ENCODE results near the gene NUP155. TPM values are rescaled to one million over a fixed set of nuclear protein-coding genes. Genes with fewer than 3 reads are reported as not detected.
"Not testable (repeated sequence)": the region's sequence is repeated elsewhere in the genome, so short reads cannot be mapped to it uniquely, and the experiment has no call there.

NUP155 gene
- total RNA-seq, 1 donor from 2014 or later = 41.6 TPM

- Mint-ChIP-seq H3K36me3 (ENCODE audit: insufficient read depth) (peaks cover 1% of the 10 kb centered on the region), H3K27me3 (no peaks in the 10 kb centered on the region), H3K4me3 (ENCODE audit: low read depth) (no peak overlapping the region), H3K9me3 (ENCODE audit: low read depth) (peaks cover 25% of the 10 kb centered on the region), H3K4me1 (ENCODE audit: low read depth) (peaks cover 3% of the 10 kb centered on the region), H3K27ac (no peak overlapping the region)
- TF ChIP-seq, protein P1, sequence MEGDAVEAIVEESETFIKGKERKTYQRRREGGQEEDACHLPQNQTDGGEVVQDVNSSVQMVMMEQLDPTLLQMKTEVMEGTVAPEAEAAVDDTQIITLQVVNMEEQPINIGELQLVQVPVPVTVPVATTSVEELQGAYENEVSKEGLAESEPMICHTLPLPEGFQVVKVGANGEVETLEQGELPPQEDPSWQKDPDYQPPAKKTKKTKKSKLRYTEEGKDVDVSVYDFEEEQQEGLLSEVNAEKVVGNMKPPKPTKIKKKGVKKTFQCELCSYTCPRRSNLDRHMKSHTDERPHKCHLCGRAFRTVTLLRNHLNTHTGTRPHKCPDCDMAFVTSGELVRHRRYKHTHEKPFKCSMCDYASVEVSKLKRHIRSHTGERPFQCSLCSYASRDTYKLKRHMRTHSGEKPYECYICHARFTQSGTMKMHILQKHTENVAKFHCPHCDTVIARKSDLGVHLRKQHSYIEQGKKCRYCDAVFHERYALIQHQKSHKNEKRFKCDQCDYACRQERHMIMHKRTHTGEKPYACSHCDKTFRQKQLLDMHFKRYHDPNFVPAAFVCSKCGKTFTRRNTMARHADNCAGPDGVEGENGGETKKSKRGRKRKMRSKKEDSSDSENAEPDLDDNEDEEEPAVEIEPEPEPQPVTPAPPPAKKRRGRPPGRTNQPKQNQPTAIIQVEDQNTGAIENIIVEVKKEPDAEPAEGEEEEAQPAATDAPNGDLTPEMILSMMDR (IDR thresholded peaks at IDR 0.05; ENCODE audit: unreplicated experiment) = no peak
- no peak for DNase-seq (ENCODE audit: low spot score, unreplicated experiment)
Observed at GRCh38 chr5:37275511-37275910, 95.4 kb downstream of the NUP155 start.

DNA sequence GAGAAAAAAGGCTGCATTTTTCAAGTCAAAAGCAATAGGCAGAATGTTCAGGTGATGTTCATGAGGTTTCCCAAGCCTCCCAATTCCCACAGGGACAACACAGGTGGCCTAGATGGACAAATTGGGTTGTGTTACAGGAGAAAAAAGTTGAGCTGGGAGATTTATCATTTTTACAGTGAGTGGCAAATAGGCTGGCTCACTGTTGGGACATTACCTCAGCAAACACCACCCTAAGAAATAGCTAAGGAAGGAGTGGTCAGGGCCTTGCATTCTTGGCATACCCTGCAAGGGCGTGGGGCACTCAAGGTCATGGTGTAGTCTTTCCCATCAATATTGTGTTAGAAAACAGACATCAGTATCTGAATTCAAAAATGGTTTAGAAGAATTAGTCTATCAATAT, 98.4 kb downstream of the NUP155 start:
- H3K4me1 Mint-ChIP-seq (ENCODE audit: low read depth) = peaks cover 3% of the 10 kb centered on the region
- TF ChIP-seq, protein P1 (IDR thresholded peaks at IDR 0.05; ENCODE audit: unreplicated experiment) = no peak
- no peaks in the 10 kb centered on the region for H3K27me3 Mint-ChIP-seq
- H3K36me3 Mint-ChIP-seq (ENCODE audit: insufficient read depth) = no peaks in the 10 kb centered on the region
- no peak for DNase-seq (ENCODE audit: low spot score, unreplicated experiment)
- peaks cover 22% of the 10 kb centered on the region for H3K9me3 Mint-ChIP-seq (ENCODE audit: low read depth)
- peak overlapping the region; percentile 84 for H3K27ac Mint-ChIP-seq
- no peak overlapping the region for H3K4me3 Mint-ChIP-seq (ENCODE audit: low read depth)

DNA sequence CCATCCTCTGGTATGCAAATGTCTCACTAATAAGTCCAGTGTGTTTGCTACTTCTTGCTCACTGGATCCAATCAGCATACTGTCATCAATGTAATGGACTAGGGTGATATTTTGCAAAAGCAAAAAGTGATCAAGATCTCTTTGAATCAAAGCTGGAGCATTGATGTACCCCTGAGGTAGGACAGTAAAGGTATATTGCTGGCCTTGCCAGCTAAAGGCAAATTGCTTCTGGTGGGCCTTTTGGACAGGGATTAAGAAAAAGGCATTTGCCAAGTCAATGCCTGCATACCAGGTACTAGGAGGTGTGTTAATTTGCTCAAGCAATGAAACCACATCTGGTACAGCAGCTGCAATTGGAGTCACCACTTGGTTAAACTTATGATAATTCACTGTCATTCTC, 102.8 kb downstream of the NUP155 start:
- H3K4me1 Mint-ChIP-seq (ENCODE audit: low read depth) = not testable (repeated sequence)
- peaks cover 31% of the 10 kb centered on the region for H3K9me3 Mint-ChIP-seq (ENCODE audit: low read depth)

GRCh38 chr5:37255774-37256358, 115.0 kb downstream of the NUP155 start:
- Mint-ChIP-seq H3K27me3 (no peaks in the 10 kb centered on the region), H3K27ac (no peak overlapping the region), H3K4me1 (ENCODE audit: low read depth) (no peaks in the 10 kb centered on the region)

More for the DNA sequence above, 102.8 kb downstream of the NUP155 start:
- not testable (repeated sequence) for H3K4me3 Mint-ChIP-seq (ENCODE audit: low read depth); H3K27me3 Mint-ChIP-seq; DNase-seq (ENCODE audit: low spot score, unreplicated experiment); H3K36me3 Mint-ChIP-seq (ENCODE audit: insufficient read depth); H3K27ac Mint-ChIP-seq

GRCh38 chr5:37254581-37254980, 116.3 kb downstream of the NUP155 start:
- H3K9me3 Mint-ChIP-seq (ENCODE audit: low read depth) = peaks cover 6% of the 10 kb centered on the region
- no peak overlapping the region for H3K27ac Mint-ChIP-seq
- H3K27me3 Mint-ChIP-seq = no peaks in the 10 kb centered on the region
- no peaks in the 10 kb centered on the region for H3K4me1 Mint-ChIP-seq (ENCODE audit: low read depth)
- H3K36me3 Mint-ChIP-seq (ENCODE audit: insufficient read depth) = peaks cover 8% of the 10 kb centered on the region
- no peak for DNase-seq (ENCODE audit: low spot score, unreplicated experiment)
- TF ChIP-seq, protein P1 (IDR thresholded peaks at IDR 0.05; ENCODE audit: unreplicated experiment) = no peak
- no peak overlapping the region for H3K4me3 Mint-ChIP-seq (ENCODE audit: low read depth)

More at GRCh38 chr5:37255774-37256358, 115.0 kb downstream of the NUP155 start:
- H3K9me3 Mint-ChIP-seq (ENCODE audit: low read depth) = peaks cover 6% of the 10 kb centered on the region
- H3K4me3 Mint-ChIP-seq (ENCODE audit: low read depth) = no peak overlapping the region
- DNase-seq (ENCODE audit: low spot score, unreplicated experiment) = no peak
- TF ChIP-seq, protein P1 (IDR thresholded peaks at IDR 0.05; ENCODE audit: unreplicated experiment) = no peak
- H3K36me3 Mint-ChIP-seq (ENCODE audit: insufficient read depth) = peaks cover 8% of the 10 kb centered on the region

- Mint-ChIP-seq H3K36me3 (ENCODE audit: insufficient read depth) (peaks cover 8% of the 10 kb centered on the region), H3K4me3 (ENCODE audit: low read depth) (no peak overlapping the region), H3K27ac (no peak overlapping the region), H3K4me1 (ENCODE audit: low read depth) (no peaks in the 10 kb centered on the region), H3K9me3 (ENCODE audit: low read depth) (peaks cover 3% of the 10 kb centered on the region), H3K27me3 (no peaks in the 10 kb centered on the region)
- no peak for DNase-seq (ENCODE audit: low spot score, unreplicated experiment)
- TF ChIP-seq, protein P1 (IDR thresholded peaks at IDR 0.05; ENCODE audit: unreplicated experiment) = no peak
Observed at GRCh38 chr5:37251665-37252064, 119.2 kb downstream of the NUP155 start.
